ENCODE data around the gene KIAA0825.

The KIAA0825 gene

GRCh38 chr5:94263068-94263467 is 355.3 kb downstream of the KIAA0825 start:
- no peak overlapping the region for H3K27ac ChIP-seq (ENCODE audit: low read depth in 2 of 2, low read length in 2 of 2)
- H3K9ac ChIP-seq (ENCODE audit: low read depth in 1 of 2, low read length in 2 of 2) = no peak overlapping the region
- no peaks in the 10 kb centered on the region for H3K27me3 ChIP-seq (ENCODE audit: control insufficient read depth in 2 of 2, insufficient read depth in 2 of 2, low read length in 2 of 2)
- H3K4me3 ChIP-seq (ENCODE audit: low read length in 2 of 2) = no peak overlapping the region
- H3K9me3 ChIP-seq (ENCODE audit: control insufficient read depth in 2 of 2, low read length in 2 of 2) = no peaks in the 10 kb centered on the region
- H3K4me1 ChIP-seq (ENCODE audit: control insufficient read depth in 2 of 2, insufficient read depth in 2 of 2, low read length in 2 of 2) = no peaks in the 10 kb centered on the region
- no peaks in the 10 kb centered on the region for H3K36me3 ChIP-seq (ENCODE audit: control insufficient read depth in 2 of 2, insufficient read depth in 2 of 2, low read length in 2 of 2)

- no peak overlapping the region for H3K4me3 ChIP-seq (ENCODE audit: low read length in 2 of 2)
- no peak overlapping the region for H3K9ac ChIP-seq (ENCODE audit: low read depth in 1 of 2, low read length in 2 of 2)
- H3K36me3 ChIP-seq (ENCODE audit: control insufficient read depth in 2 of 2, insufficient read depth in 2 of 2, low read length in 2 of 2) = no peaks in the 10 kb centered on the region
- no peaks in the 10 kb centered on the region for H3K27me3 ChIP-seq (ENCODE audit: control insufficient read depth in 2 of 2, insufficient read depth in 2 of 2, low read length in 2 of 2)
- no peaks in the 10 kb centered on the region for H3K4me1 ChIP-seq (ENCODE audit: control insufficient read depth in 2 of 2, insufficient read depth in 2 of 2, low read length in 2 of 2)
- no peak overlapping the region for H3K27ac ChIP-seq (ENCODE audit: low read depth in 2 of 2, low read length in 2 of 2)
- no peaks in the 10 kb centered on the region for H3K9me3 ChIP-seq (ENCODE audit: control insufficient read depth in 2 of 2, low read length in 2 of 2)
Observed at GRCh38 chr5:94260096-94260495, 358.3 kb downstream of the KIAA0825 start.

- no peaks in the 10 kb centered on the region for H3K9me3 ChIP-seq (ENCODE audit: control insufficient read depth in 2 of 2, low read length in 2 of 2)
- no peaks in the 10 kb centered on the region for H3K36me3 ChIP-seq (ENCODE audit: control insufficient read depth in 2 of 2, insufficient read depth in 2 of 2, low read length in 2 of 2)
- no peak overlapping the region for H3K4me3 ChIP-seq (ENCODE audit: low read length in 2 of 2)
- H3K4me1 ChIP-seq (ENCODE audit: control insufficient read depth in 2 of 2, insufficient read depth in 2 of 2, low read length in 2 of 2) = no peaks in the 10 kb centered on the region
- no peak overlapping the region for H3K9ac ChIP-seq (ENCODE audit: low read depth in 1 of 2, low read length in 2 of 2)
- H3K27ac ChIP-seq (ENCODE audit: low read depth in 2 of 2, low read length in 2 of 2) = no peak overlapping the region
- H3K27me3 ChIP-seq (ENCODE audit: control insufficient read depth in 2 of 2, insufficient read depth in 2 of 2, low read length in 2 of 2) = no peaks in the 10 kb centered on the region
Observed at GRCh38 chr5:94254214-94254613, 364.2 kb downstream of the KIAA0825 start.

- no peaks in the 10 kb centered on the region for H3K27me3 ChIP-seq (ENCODE audit: control insufficient read depth in 2 of 2, insufficient read depth in 2 of 2, low read length in 2 of 2)
- no peaks in the 10 kb centered on the region for H3K9me3 ChIP-seq (ENCODE audit: control insufficient read depth in 2 of 2, low read length in 2 of 2)
- no peaks in the 10 kb centered on the region for H3K4me1 ChIP-seq (ENCODE audit: control insufficient read depth in 2 of 2, insufficient read depth in 2 of 2, low read length in 2 of 2)
- H3K9ac ChIP-seq (ENCODE audit: low read depth in 1 of 2, low read length in 2 of 2) = no peak overlapping the region
- H3K4me3 ChIP-seq (ENCODE audit: low read length in 2 of 2) = no peak overlapping the region
- no peak overlapping the region for H3K27ac ChIP-seq (ENCODE audit: low read depth in 2 of 2, low read length in 2 of 2)
- H3K36me3 ChIP-seq (ENCODE audit: control insufficient read depth in 2 of 2, insufficient read depth in 2 of 2, low read length in 2 of 2) = no peaks in the 10 kb centered on the region
Observed at GRCh38 chr5:94250985-94251384, 367.4 kb downstream of the KIAA0825 start.

GRCh38 chr5:94249430-94249829 is 369.0 kb downstream of the KIAA0825 start:
- Histone ChIP-seq H3K36me3 (ENCODE audit: control insufficient read depth in 2 of 2, insufficient read depth in 2 of 2, low read length in 2 of 2) (no peaks in the 10 kb centered on the region), H3K9me3 (ENCODE audit: control insufficient read depth in 2 of 2, low read length in 2 of 2) (no peaks in the 10 kb centered on the region), H3K27ac (ENCODE audit: low read depth in 2 of 2, low read length in 2 of 2) (no peak overlapping the region), H3K9ac (ENCODE audit: low read depth in 1 of 2, low read length in 2 of 2) (no peak overlapping the region), H3K4me3 (ENCODE audit: low read length in 2 of 2) (no peak overlapping the region), H3K4me1 (ENCODE audit: control insufficient read depth in 2 of 2, insufficient read depth in 2 of 2, low read length in 2 of 2) (no peaks in the 10 kb centered on the region), H3K27me3 (ENCODE audit: control insufficient read depth in 2 of 2, insufficient read depth in 2 of 2, low read length in 2 of 2) (no peaks in the 10 kb centered on the region)

GRCh38 chr5:94248175-94248875 is 370.1 kb downstream of the KIAA0825 start:
- no peak overlapping the region for H3K9ac ChIP-seq (ENCODE audit: low read depth in 1 of 2, low read length in 2 of 2)
- no peaks in the 10 kb centered on the region for H3K4me1 ChIP-seq (ENCODE audit: control insufficient read depth in 2 of 2, insufficient read depth in 2 of 2, low read length in 2 of 2)
- H3K4me3 ChIP-seq (ENCODE audit: low read length in 2 of 2) = no peak overlapping the region
- no peaks in the 10 kb centered on the region for H3K36me3 ChIP-seq (ENCODE audit: control insufficient read depth in 2 of 2, insufficient read depth in 2 of 2, low read length in 2 of 2)
- no peak overlapping the region for H3K27ac ChIP-seq (ENCODE audit: low read depth in 2 of 2, low read length in 2 of 2)
- H3K9me3 ChIP-seq (ENCODE audit: control insufficient read depth in 2 of 2, low read length in 2 of 2) = no peaks in the 10 kb centered on the region
- no peaks in the 10 kb centered on the region for H3K27me3 ChIP-seq (ENCODE audit: control insufficient read depth in 2 of 2, insufficient read depth in 2 of 2, low read length in 2 of 2)

- H3K4me1 ChIP-seq (ENCODE audit: control insufficient read depth in 2 of 2, insufficient read depth in 2 of 2, low read length in 2 of 2) = no peaks in the 10 kb centered on the region
- H3K9ac ChIP-seq (ENCODE audit: low read depth in 1 of 2, low read length in 2 of 2) = no peak overlapping the region
- H3K9me3 ChIP-seq (ENCODE audit: control insufficient read depth in 2 of 2, low read length in 2 of 2) = no peaks in the 10 kb centered on the region
- H3K27ac ChIP-seq (ENCODE audit: low read depth in 2 of 2, low read length in 2 of 2) = no peak overlapping the region
- H3K27me3 ChIP-seq (ENCODE audit: control insufficient read depth in 2 of 2, insufficient read depth in 2 of 2, low read length in 2 of 2) = no peaks in the 10 kb centered on the region
- no peak overlapping the region for H3K4me3 ChIP-seq (ENCODE audit: low read length in 2 of 2)
- no peaks in the 10 kb centered on the region for H3K36me3 ChIP-seq (ENCODE audit: control insufficient read depth in 2 of 2, insufficient read depth in 2 of 2, low read length in 2 of 2)
Observed at GRCh38 chr5:94245608-94246007, 372.8 kb downstream of the KIAA0825 start.

- no peaks in the 10 kb centered on the region for H3K9me3 ChIP-seq (ENCODE audit: control insufficient read depth in 2 of 2, low read length in 2 of 2)
- no peaks in the 10 kb centered on the region for H3K27me3 ChIP-seq (ENCODE audit: control insufficient read depth in 2 of 2, insufficient read depth in 2 of 2, low read length in 2 of 2)
- no peak overlapping the region for H3K4me3 ChIP-seq (ENCODE audit: low read length in 2 of 2)
- no peaks in the 10 kb centered on the region for H3K36me3 ChIP-seq (ENCODE audit: control insufficient read depth in 2 of 2, insufficient read depth in 2 of 2, low read length in 2 of 2)
- H3K9ac ChIP-seq (ENCODE audit: low read depth in 1 of 2, low read length in 2 of 2) = no peak overlapping the region
- no peak overlapping the region for H3K27ac ChIP-seq (ENCODE audit: low read depth in 2 of 2, low read length in 2 of 2)
- no peaks in the 10 kb centered on the region for H3K4me1 ChIP-seq (ENCODE audit: control insufficient read depth in 2 of 2, insufficient read depth in 2 of 2, low read length in 2 of 2)
Observed at GRCh38 chr5:94244921-94245320, 373.5 kb downstream of the KIAA0825 start.

- Histone ChIP-seq H3K36me3 (ENCODE audit: control insufficient read depth in 2 of 2, insufficient read depth in 2 of 2, low read length in 2 of 2) (no peaks in the 10 kb centered on the region), H3K4me1 (ENCODE audit: control insufficient read depth in 2 of 2, insufficient read depth in 2 of 2, low read length in 2 of 2) (no peaks in the 10 kb centered on the region), H3K4me3 (ENCODE audit: low read length in 2 of 2) (no peak overlapping the region), H3K9me3 (ENCODE audit: control insufficient read depth in 2 of 2, low read length in 2 of 2) (no peaks in the 10 kb centered on the region), H3K27me3 (ENCODE audit: control insufficient read depth in 2 of 2, insufficient read depth in 2 of 2, low read length in 2 of 2) (no peaks in the 10 kb centered on the region), H3K27ac (ENCODE audit: low read depth in 2 of 2, low read length in 2 of 2) (no peak overlapping the region), H3K9ac (ENCODE audit: low read depth in 1 of 2, low read length in 2 of 2) (no peak overlapping the region)
Observed at GRCh38 chr5:94243612-94244011, 374.8 kb downstream of the KIAA0825 start.

GRCh38 chr5:94240993-94241651 is 377.3 kb downstream of the KIAA0825 start:
- Histone ChIP-seq H3K9me3 (ENCODE audit: control insufficient read depth in 2 of 2, low read length in 2 of 2) (no peaks in the 10 kb centered on the region), H3K9ac (ENCODE audit: low read depth in 1 of 2, low read length in 2 of 2) (no peak overlapping the region), H3K27ac (ENCODE audit: low read depth in 2 of 2, low read length in 2 of 2) (no peak overlapping the region), H3K4me1 (ENCODE audit: control insufficient read depth in 2 of 2, insufficient read depth in 2 of 2, low read length in 2 of 2) (no peaks in the 10 kb centered on the region), H3K4me3 (ENCODE audit: low read length in 2 of 2) (no peak overlapping the region), H3K36me3 (ENCODE audit: control insufficient read depth in 2 of 2, insufficient read depth in 2 of 2, low read length in 2 of 2) (no peaks in the 10 kb centered on the region), H3K27me3 (ENCODE audit: control insufficient read depth in 2 of 2, insufficient read depth in 2 of 2, low read length in 2 of 2) (no peaks in the 10 kb centered on the region)
